ENCODE data around the gene DEPDC5. TPM values are rescaled to one million over a fixed set of nuclear protein-coding genes. Genes with fewer than 3 reads are reported as not detected.

Gene DEPDC5
- polyA plus RNA-seq, 4 donors, result 14.5 to 18.6 (median 16.8) TPM

- DNase-seq (ENCODE audit: low read depth in 4 of 4, low spot score in 2 of 4), result no peak
These were observed 92.6 kb downstream of the DEPDC5 start for GRCh38 chr22:31846161-31847115.

- no peak for DNase-seq (ENCODE audit: low read depth in 4 of 4, low spot score in 2 of 4)
These were observed 94.6 kb downstream of the DEPDC5 start for GRCh38 chr22:31848411-31848810.

GRCh38 chr22:31850135-31850534 is 96.3 kb downstream of the DEPDC5 start:
- no peak for DNase-seq (ENCODE audit: low read depth in 4 of 4, low spot score in 2 of 4)

GRCh38 chr22:31852691-31853421 is 99.0 kb downstream of the DEPDC5 start:
- no peak for DNase-seq (ENCODE audit: low read depth in 4 of 4, low spot score in 2 of 4)

- DNase-seq (ENCODE audit: low read depth in 4 of 4, low spot score in 2 of 4), result no peak
These were observed 100.1 kb downstream of the DEPDC5 start for GRCh38 chr22:31853736-31854495.

- DNase-seq (ENCODE audit: low read depth in 4 of 4, low spot score in 2 of 4), result peak; percentile 11 to 58 (median 37)
These were observed 103.4 kb downstream of the DEPDC5 start for GRCh38 chr22:31857247-31857646.

GRCh38 chr22:31861226-31861840 is 107.5 kb downstream of the DEPDC5 start:
- DNase-seq (ENCODE audit: low read depth in 4 of 4, low spot score in 2 of 4), result no peak

- no peak for DNase-seq (ENCODE audit: low read depth in 4 of 4, low spot score in 2 of 4)
These were observed 113.1 kb downstream of the DEPDC5 start for GRCh38 chr22:31866918-31867317.

GRCh38 chr22:31867386-31868153 is 113.8 kb downstream of the DEPDC5 start:
- no peak for DNase-seq (ENCODE audit: low read depth in 4 of 4, low spot score in 2 of 4)

- no peak for DNase-seq (ENCODE audit: low read depth in 4 of 4, low spot score in 2 of 4)
These were observed 115.9 kb downstream of the DEPDC5 start for GRCh38 chr22:31869739-31870138.

GRCh38 chr22:31870890-31871289 is 117.1 kb downstream of the DEPDC5 start:
- no peak for DNase-seq (ENCODE audit: low read depth in 4 of 4, low spot score in 2 of 4)

GRCh38 chr22:31871480-31871879 is 117.7 kb downstream of the DEPDC5 start:
- DNase-seq (ENCODE audit: low read depth in 4 of 4, low spot score in 2 of 4), result no peak

- no peak for DNase-seq (ENCODE audit: low read depth in 4 of 4, low spot score in 2 of 4)
These were observed 118.4 kb downstream of the DEPDC5 start for GRCh38 chr22:31872209-31872608.

GRCh38 chr22:31874821-31875220 is 121.0 kb downstream of the DEPDC5 start:
- no peak for DNase-seq (ENCODE audit: low read depth in 4 of 4, low spot score in 2 of 4)

- DNase-seq (ENCODE audit: low read depth in 4 of 4, low spot score in 2 of 4), result no peak
These were observed 122.5 kb downstream of the DEPDC5 start for GRCh38 chr22:31876156-31876920.

- DNase-seq (ENCODE audit: low read depth in 4 of 4, low spot score in 2 of 4), result no peak
These were observed 125.8 kb downstream of the DEPDC5 start for GRCh38 chr22:31879585-31879984.

- DNase-seq (ENCODE audit: low read depth in 4 of 4, low spot score in 2 of 4), result no peak
These were observed 127.4 kb downstream of the DEPDC5 start for GRCh38 chr22:31881200-31881599.

- DNase-seq (ENCODE audit: low read depth in 4 of 4, low spot score in 2 of 4), result no peak
These were observed 128.0 kb downstream of the DEPDC5 start for GRCh38 chr22:31881865-31882264.

GRCh38 chr22:31882971-31883370 is 129.2 kb downstream of the DEPDC5 start:
- DNase-seq (ENCODE audit: low read depth in 4 of 4, low spot score in 2 of 4), result no peak

Data from left renal cortex interstitium (tissue), 4 donors.